NB4 (cell line): ENCODE data around the gene HOXA5.

Experiments
- DNase-seq: peaks from one replicate; pipeline ENCODE4 v3.0.0; 2010; ENCODE audit warnings: low read depth
- H3K4me3 ChIP-seq: one replicate; pipeline ENCODE4 v1.5.1; 2011; ENCODE audit warnings: mild to moderate bottlenecking, low read depth, low read length, moderate library complexity
- CTCF ChIP-seq: IDR thresholded peaks from one replicate; pipeline ENCODE4 v1.5.1; 2012; ENCODE audit warnings: low read depth, low read length
- MYC ChIP-seq: IDR thresholded peaks from 2 replicates; pipeline ENCODE4 v1.6.1; 2011; ENCODE audit warnings: low read depth, low read length
- POLR2A ChIP-seq: IDR thresholded peaks from 2 replicates; pipeline ENCODE4 v1.6.1; 2011; ENCODE audit warnings: mild to moderate bottlenecking; ENCODE audit not compliant: insufficient read length; ENCODE audit errors: extremely low read depth
- TF ChIP-seq, protein P1 (sequence below): IDR thresholded peaks from 2 replicates; pipeline ENCODE4 v1.6.1; 2011; ENCODE audit warnings: low read depth, low read length

The HOXA5 gene

GRCh38 chr7:27156916-27157701 lies 13.6 kb upstream of the HOXA5 start:
- no peak overlapping the region for H3K4me3 ChIP-seq

GRCh38 chr7:27156508-27156898 lies 13.0 kb upstream of the HOXA5 start, which contains the start of gene HOXA7:
HOXA7 (minus strand) TSS chr7:27156675; CDS start chr7:27156545, 130 bp downstream.
- peak; percentile 37 for DNase-seq
- TF ChIP-seq CTCF (no peak), MYC (no peak), POLR2A (no peak)
- TF ChIP-seq, protein P1, sequence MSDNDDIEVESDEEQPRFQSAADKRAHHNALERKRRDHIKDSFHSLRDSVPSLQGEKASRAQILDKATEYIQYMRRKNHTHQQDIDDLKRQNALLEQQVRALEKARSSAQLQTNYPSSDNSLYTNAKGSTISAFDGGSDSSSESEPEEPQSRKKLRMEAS: no peak
- H3K4me3 ChIP-seq: peak within 1 kb of the TSS; percentile 45

More at GRCh38 chr7:27156916-27157701, 13.6 kb upstream of the HOXA5 start:
- DNase-seq: no peak
- TF ChIP-seq POLR2A (no peak), MYC (no peak), CTCF (no peak)
- TF ChIP-seq, protein P1: no peak

GRCh38 chr7:27155816-27156507 lies 12.5 kb upstream of the HOXA5 start:
- peak overlapping the region; percentile 45 for H3K4me3 ChIP-seq
- DNase-seq: peak; percentile 56
- TF ChIP-seq, protein P1: no peak
- TF ChIP-seq MYC (no peak), CTCF (no peak), POLR2A (no peak)

- peak; percentile 55 for DNase-seq
- peak overlapping the region; percentile 45 for H3K4me3 ChIP-seq
- TF ChIP-seq MYC: no peak
These were observed 11.7 kb upstream of the HOXA5 start for GRCh38 chr7:27154901-27155815.

DNA sequence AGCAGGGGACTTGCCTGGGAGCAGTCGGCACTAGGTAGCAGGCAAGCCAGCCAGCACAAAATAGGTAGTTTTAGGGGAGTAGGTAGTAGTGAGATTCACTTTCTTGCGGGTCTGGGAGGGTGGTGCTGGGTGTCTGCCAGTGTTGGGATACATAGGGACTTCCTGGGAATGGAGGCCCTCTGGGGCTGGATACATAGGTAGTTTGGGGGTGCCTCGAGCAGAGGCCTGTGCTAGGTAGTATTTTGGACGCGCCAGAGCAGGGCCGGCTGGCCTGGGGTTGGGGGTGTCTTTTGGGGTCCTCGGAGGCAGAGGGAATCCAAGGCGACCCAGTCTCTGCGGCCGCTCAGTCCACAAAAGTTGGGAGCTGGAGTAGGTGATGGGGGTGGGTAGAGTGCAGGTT lies 10.9 kb upstream of the HOXA5 start:
- DNase-seq: no peak
- TF ChIP-seq POLR2A (no peak), CTCF (no peak), MYC (no peak)
- TF ChIP-seq, protein P1: no peak
- H3K4me3 ChIP-seq: no peak overlapping the region
